Uterus (tissue), 4 donors: ENCODE data around the gene SOCS1. TPM values are rescaled to one million over a fixed set of nuclear protein-coding genes. Genes with fewer than 3 reads are reported as not detected.

ENCODE experiments used
- DNase-seq, 2 donors: peaks; one replicate each; pipeline ENCODE4 v3.0.0-alpha.2; 2019 to 2020
- H3K27ac ChIP-seq, 2 donors: fragments of 200-600 bp; sonication (generic); 1 replicate in 1 of 2; 2 replicates in 1 of 2; pipeline ENCODE4 v1.5.1; 2016 to 2018
- H3K27me3 ChIP-seq, 2 donors: fragments of 200-600 bp; sonication (generic); one replicate each; pipeline ENCODE4 v1.5.1; 2018 to 2019; ENCODE audit warnings: control low read depth in 1 of 2
- H3K36me3 ChIP-seq, 2 donors: fragments of 200-600 bp; sonication (generic); one replicate each; pipeline ENCODE4 v1.5.1; 2019; ENCODE audit warnings: control low read depth in 1 of 2
- H3K4me1 ChIP-seq, 2 donors: fragments of 200-600 bp; sonication (generic); one replicate each; pipeline ENCODE4 v1.5.1; 2018 to 2019; ENCODE audit warnings: control low read depth in 1 of 2
- H3K4me3 ChIP-seq, 2 donors: fragments of 200-600 bp; sonication (generic); 1 replicate in 1 of 2; 2 replicates in 1 of 2; pipeline ENCODE4 v1.5.1; 2018 to 2019; ENCODE audit warnings: mild to moderate bottlenecking in 1 of 2
- H3K9me3 ChIP-seq, 2 donors: fragments of 200-600 bp; sonication (generic); one replicate each; pipeline ENCODE4 v1.5.1; 2019; ENCODE audit warnings: control low read depth in 1 of 2
- CTCF ChIP-seq, 4 experiments: fragments of 200-600 bp in 2 of 4; fragments of 450-650 bp in 2 of 4; sonication (generic) in 2 of 4; IDR thresholded peaks; one replicate each; pipeline ENCODE4 v1.5.1; 2016 to 2019; ENCODE audit warnings: antibody characterized with exemption in 4 of 4, mild to moderate bottlenecking in 2 of 4, moderate library complexity in 1 of 4
- POLR2A ChIP-seq, 2 donors: fragments of 450-650 bp; IDR thresholded peaks; one replicate each; pipeline ENCODE4 v1.6.1; 2016; ENCODE audit warnings: antibody characterized with exemption in 2 of 2, mild to moderate bottlenecking in 1 of 2, moderate library complexity in 1 of 2
- intact Hi-C: fragments of 100-400 bp; cut with DNase I; formaldehyde crosslinking; loops from one replicate; pipeline ENCODE4 v1.15.1; 2023; ENCODE audit warnings: low total_unique reads
- total RNA-seq, 4 donors: library from RNA; depleted of rRNA in 3 of 4; stranded (reverse); fragments of >200 nt in 3 of 4; gene quantifications; one replicate each; pipeline versions ENCODE4 v1.1.0 to v1.2.4, GENCODE V29; 2014 to 2023
- donor health status: DM: yes; HTN: yes; CAD: no.

The SOCS1 gene
- total RNA-seq, 4 donors from 2014 or later, result 6.4 to 45.3 (median 7.6) TPM; not detected in 1

DNA sequence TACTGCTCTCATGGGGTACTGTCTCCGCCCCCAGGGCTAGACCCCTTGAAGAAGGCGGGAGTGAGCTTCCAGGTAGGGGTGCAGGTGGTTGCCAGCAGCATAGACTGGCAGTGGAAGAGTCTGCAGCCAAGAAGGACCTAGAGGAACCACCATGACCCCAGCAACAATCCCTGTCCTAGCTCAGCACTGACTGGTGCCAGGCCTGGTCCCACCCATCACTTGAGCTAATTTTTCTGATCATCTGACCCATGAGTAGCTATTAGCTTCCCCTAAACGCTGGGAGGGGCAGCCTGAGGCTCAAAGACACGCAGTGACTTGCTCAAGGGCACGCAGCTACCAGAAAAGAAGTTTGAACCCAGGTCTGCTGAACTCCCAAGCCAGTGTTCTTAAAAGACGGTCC, 16.5 kb upstream of the SOCS1 start:
- DNase-seq, result no peak
- intact Hi-C loops, result no loop called here
- no peak for TF ChIP-seq CTCF (IDR thresholded peaks at IDR 0.05)
- no peak for TF ChIP-seq POLR2A (IDR thresholded peaks at IDR 0.05)

GRCh38 chr16:11271610-11272009, 15.6 kb upstream of the SOCS1 start:
- intact Hi-C loops, result no loop called here
- TF ChIP-seq CTCF (IDR thresholded peaks at IDR 0.05) (no peak), POLR2A (IDR thresholded peaks at IDR 0.05) (no peak)

More for the DNA sequence above, 16.5 kb upstream of the SOCS1 start:
- Histone ChIP-seq H3K27ac (no peak overlapping the region), H3K27me3 (no peaks in the 10 kb centered on the region), H3K9me3 (no peaks in the 10 kb centered on the region), H3K4me3 (no peak overlapping the region), H3K4me1 (no peaks in the 10 kb centered on the region), H3K36me3 (no peaks in the 10 kb centered on the region)

GRCh38 chr16:11270602-11271162, 14.7 kb upstream of the SOCS1 start:
- H3K27me3 ChIP-seq, result no peaks in the 10 kb centered on the region
- H3K4me1 ChIP-seq, result no peaks in the 10 kb centered on the region
- intact Hi-C loops, result no loop called here
- H3K27ac ChIP-seq, result no peak overlapping the region
- H3K4me3 ChIP-seq, result no peak overlapping the region
- no peak for DNase-seq
- H3K36me3 ChIP-seq, result no peaks in the 10 kb centered on the region
- no peaks in the 10 kb centered on the region for H3K9me3 ChIP-seq
- TF ChIP-seq CTCF (IDR thresholded peaks at IDR 0.05), result no peak
- TF ChIP-seq POLR2A (IDR thresholded peaks at IDR 0.05), result no peak

More at GRCh38 chr16:11271610-11272009, 15.6 kb upstream of the SOCS1 start:
- Histone ChIP-seq H3K4me1 (no peaks in the 10 kb centered on the region), H3K36me3 (no peaks in the 10 kb centered on the region), H3K9me3 (no peaks in the 10 kb centered on the region), H3K27ac (no peak overlapping the region), H3K4me3 (no peak overlapping the region), H3K27me3 (no peaks in the 10 kb centered on the region)
- DNase-seq, result no peak

GRCh38 chr16:11268921-11269375, 12.9 kb upstream of the SOCS1 start, which contains the start of gene TNP2:
Gene TNP2 (minus strand): TSS chr16:11269325. CDS start chr16:11269262, 63 bp downstream.
- Histone ChIP-seq H3K36me3 (no peaks in the 10 kb centered on the region), H3K4me3 (no peak within 1 kb of the TSS), H3K4me1 (no peaks in the 10 kb centered on the region), H3K9me3 (no peaks in the 10 kb centered on the region), H3K27me3 (no peaks in the 10 kb centered on the region), H3K27ac (no peak within 1 kb of the TSS)
- TF ChIP-seq CTCF (IDR thresholded peaks at IDR 0.05), result no peak
- no peak for TF ChIP-seq POLR2A (IDR thresholded peaks at IDR 0.05)
- DNase-seq, result no peak
- intact Hi-C loops, result no loop called here

DNA sequence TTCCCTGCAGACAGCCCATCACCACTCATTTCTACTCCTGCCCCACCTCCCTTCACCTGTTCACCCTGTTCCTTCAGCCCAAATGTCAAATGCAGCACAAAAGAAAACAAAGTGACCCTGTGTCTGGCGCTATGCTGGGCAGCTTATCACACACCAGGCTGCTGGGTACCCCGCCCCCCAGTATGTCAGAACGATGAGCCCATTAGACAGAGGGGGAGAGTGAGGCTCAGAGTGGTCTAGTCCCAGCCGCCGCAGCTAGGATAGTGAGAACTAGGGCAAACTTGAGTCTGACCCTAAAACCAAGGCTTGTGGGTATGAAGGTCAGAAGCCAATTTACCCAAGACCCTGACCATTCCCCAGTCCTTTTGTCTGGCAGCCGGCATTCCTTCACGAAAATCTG, 9.1 kb upstream of the SOCS1 start:
- no peaks in the 10 kb centered on the region for H3K36me3 ChIP-seq
- intact Hi-C loops, result no loop called here
- H3K27me3 ChIP-seq, result no peaks in the 10 kb centered on the region
- no peak overlapping the region for H3K4me3 ChIP-seq
- DNase-seq, result no peak
- H3K27ac ChIP-seq, result no peak overlapping the region
- no peaks in the 10 kb centered on the region for H3K4me1 ChIP-seq
- TF ChIP-seq POLR2A (IDR thresholded peaks at IDR 0.05) (no peak), CTCF (IDR thresholded peaks at IDR 0.05) (no peak)
- no peaks in the 10 kb centered on the region for H3K9me3 ChIP-seq
